Caco-2 (cell line): ENCODE data around the gene RAB22A. TPM values are rescaled to one million over a fixed set of nuclear protein-coding genes. Genes with fewer than 3 reads are reported as not detected.

Source experiments
- BruUV-seq: library from RNA; stranded (reverse); fragments of 400-500 nt; replicated peaks from 2 replicates; lab custom pipeline; 2021; lab: Mats Ljungman, UMichigan
- CTCF ChIA-PET: fragments of 300-600 bp; sonication (Branson Sonifier 250); formaldehyde crosslinking; loops from one replicate; lab custom pipeline; 2022; ENCODE audit warnings: antibody characterized with exemption; lab: Charles Lee
- POLR2A ChIA-PET: fragments of 300-600 bp; sonication (Branson Sonifier 250); formaldehyde crosslinking; loops from one replicate; lab custom pipeline; 2022; ENCODE audit warnings: antibody characterized with exemption; lab: Charles Lee
- DNase-seq, 2 experiments: peaks; one replicate each; pipeline versions ENCODE4 v3.0.0 to v3.0.0-alpha.2; 2020 to 2022
- H3K27me3 ChIP-seq: replicated peaks from 2 replicates; pipeline ENCODE4 v1.6.0; 2011; ENCODE audit warnings: low read length; ENCODE audit not compliant: control insufficient read depth, insufficient read depth
- H3K36me3 ChIP-seq: 2 replicates; pipeline ENCODE4 v1.5.1; 2011; ENCODE audit warnings: low read length; ENCODE audit not compliant: control insufficient read depth, insufficient read depth
- H3K4me1 ChIP-seq: fragments of 250-450 bp; sonication (Bioruptor Pico); 2 replicates; pipeline ENCODE4 v1.5.1; 2020; ENCODE audit warnings: mild to moderate bottlenecking
- H3K4me3 ChIP-seq: 2 replicates; pipeline ENCODE4 v1.5.1; 2011; ENCODE audit warnings: low read depth, mild to moderate bottlenecking, control low read depth, low read length
- H3K9me3 ChIP-seq: fragments of 250-450 bp; sonication (Bioruptor Pico); 2 replicates; pipeline ENCODE4 v1.5.1; 2020; ENCODE audit warnings: mild to moderate bottlenecking, moderate library complexity
- H3K27ac Mint-ChIP-seq: one replicate; pipeline ENCODE4 v1.8.0; 2022; ENCODE audit warnings: mixed read lengths; ENCODE audit not compliant: unreplicated experiment
- H3K27me3 Mint-ChIP-seq: one replicate; pipeline ENCODE4 v1.8.0; 2022; ENCODE audit warnings: mixed read lengths; ENCODE audit not compliant: insufficient read depth, unreplicated experiment
- H3K36me3 Mint-ChIP-seq: one replicate; pipeline ENCODE4 v1.8.0; 2022; ENCODE audit warnings: mild to moderate bottlenecking, mixed read lengths; ENCODE audit not compliant: insufficient read depth, unreplicated experiment
- H3K4me1 Mint-ChIP-seq: one replicate; pipeline ENCODE4 v1.8.0; 2022; ENCODE audit warnings: low read depth, mixed read lengths; ENCODE audit not compliant: unreplicated experiment
- H3K4me3 Mint-ChIP-seq: one replicate; pipeline ENCODE4 v1.8.0; 2022; ENCODE audit warnings: mild to moderate bottlenecking, moderate library complexity, mixed read lengths; ENCODE audit not compliant: unreplicated experiment
- H3K9me3 Mint-ChIP-seq: one replicate; pipeline ENCODE4 v1.8.0; 2022; ENCODE audit warnings: mixed read lengths; ENCODE audit not compliant: unreplicated experiment
- intact Hi-C: fragments of 100-400 bp; cut with micrococcal nuclease; formaldehyde crosslinking; loops from one replicate; pipeline ENCODE4 v1.10.0; 2022; ENCODE audit not compliant: unreplicated experiment
- total RNA-seq: library from RNA; stranded (reverse); gene quantifications from 2 replicates; pipeline ENCODE4 v1.2.3, GENCODE V29; 2022
- TF ChIP-seq, protein P1 (sequence below), 2 experiments: fragments of 200-600 bp in 1 of 2; IDR thresholded peaks; 1 replicate in 1 of 2; 2 replicates in 1 of 2; pipeline versions ENCODE4 v1.5.1 to v1.8.0; 2011 to 2022; ENCODE audit warnings: antibody characterized with exemption in 1 of 2, control low read depth in 1 of 2, inconsistent platforms in 1 of 2, low read depth in 1 of 2, low read length in 1 of 2, mild to moderate bottlenecking in 1 of 2, moderate library complexity in 1 of 2; ENCODE audit not compliant: insufficient read depth in 1 of 2, severe bottlenecking in 1 of 2, unreplicated experiment in 1 of 2

The RAB22A gene
- total RNA-seq, 1 experiment from 2014 or later, result 24.1 TPM

GRCh38 chr20:58393299-58393698 is 83.8 kb downstream of the RAB22A start:
- H3K27me3 Mint-ChIP-seq, result no peaks in the 10 kb centered on the region
- peak overlapping the region; percentile 13 for H3K27ac Mint-ChIP-seq
- Histone ChIP-seq H3K9me3 (peaks cover 3% of the 10 kb centered on the region; the same call in 1 of the 2 replicates), H3K27me3 (no peaks in the 10 kb centered on the region), H3K4me1 (peaks cover 44% of the 10 kb centered on the region), H3K4me3 (no peak overlapping the region), H3K36me3 (peaks cover 5% of the 10 kb centered on the region; the same call in 1 of the 2 replicates)
- H3K36me3 Mint-ChIP-seq, result peaks cover 61% of the 10 kb centered on the region
- H3K9me3 Mint-ChIP-seq, result no peaks in the 10 kb centered on the region
- H3K4me3 Mint-ChIP-seq, result no peak overlapping the region
- ChIA-PET POLR2A (interaction anchor here (0.6 kb wide), 1 partner anchor 601 kb away, joined by 3 read pairs; no protein-coding TSS in a partner anchor), CTCF (no interaction called here)
- H3K4me1 Mint-ChIP-seq, result peaks cover 50% of the 10 kb centered on the region
- intact Hi-C loops, result no loop called here
- no peak for DNase-seq
- TF ChIP-seq, protein P1, sequence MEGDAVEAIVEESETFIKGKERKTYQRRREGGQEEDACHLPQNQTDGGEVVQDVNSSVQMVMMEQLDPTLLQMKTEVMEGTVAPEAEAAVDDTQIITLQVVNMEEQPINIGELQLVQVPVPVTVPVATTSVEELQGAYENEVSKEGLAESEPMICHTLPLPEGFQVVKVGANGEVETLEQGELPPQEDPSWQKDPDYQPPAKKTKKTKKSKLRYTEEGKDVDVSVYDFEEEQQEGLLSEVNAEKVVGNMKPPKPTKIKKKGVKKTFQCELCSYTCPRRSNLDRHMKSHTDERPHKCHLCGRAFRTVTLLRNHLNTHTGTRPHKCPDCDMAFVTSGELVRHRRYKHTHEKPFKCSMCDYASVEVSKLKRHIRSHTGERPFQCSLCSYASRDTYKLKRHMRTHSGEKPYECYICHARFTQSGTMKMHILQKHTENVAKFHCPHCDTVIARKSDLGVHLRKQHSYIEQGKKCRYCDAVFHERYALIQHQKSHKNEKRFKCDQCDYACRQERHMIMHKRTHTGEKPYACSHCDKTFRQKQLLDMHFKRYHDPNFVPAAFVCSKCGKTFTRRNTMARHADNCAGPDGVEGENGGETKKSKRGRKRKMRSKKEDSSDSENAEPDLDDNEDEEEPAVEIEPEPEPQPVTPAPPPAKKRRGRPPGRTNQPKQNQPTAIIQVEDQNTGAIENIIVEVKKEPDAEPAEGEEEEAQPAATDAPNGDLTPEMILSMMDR (IDR thresholded peaks at IDR 0.05; ENCODE audit: insufficient read depth in 1 of 2, low read depth in 1 of 2, low read length in 1 of 2, severe bottlenecking in 1 of 2, unreplicated experiment in 1 of 2), result no peak
- BruUV-seq, result no TSS peak

- peaks cover 50% of the 10 kb centered on the region for H3K4me1 Mint-ChIP-seq
- Histone ChIP-seq H3K36me3 (peaks cover 5% of the 10 kb centered on the region; the same call in 1 of the 2 replicates), H3K27me3 (no peaks in the 10 kb centered on the region), H3K4me3 (no peak overlapping the region), H3K4me1 (peaks cover 41% of the 10 kb centered on the region), H3K9me3 (no peaks in the 10 kb centered on the region)
- no peaks in the 10 kb centered on the region for H3K27me3 Mint-ChIP-seq
- no peak for DNase-seq
- H3K9me3 Mint-ChIP-seq, result no peaks in the 10 kb centered on the region
- intact Hi-C loops, result no loop called here
- H3K4me3 Mint-ChIP-seq, result no peak overlapping the region
- H3K27ac Mint-ChIP-seq, result no peak overlapping the region
- CTCF ChIA-PET, result no interaction called here
- TF ChIP-seq, protein P1 (IDR thresholded peaks at IDR 0.05; ENCODE audit: insufficient read depth in 1 of 2, low read depth in 1 of 2, low read length in 1 of 2, severe bottlenecking in 1 of 2, unreplicated experiment in 1 of 2), result no peak
- BruUV-seq, result no TSS peak
- POLR2A ChIA-PET, result no interaction called here
- peaks cover 51% of the 10 kb centered on the region for H3K36me3 Mint-ChIP-seq
These were observed 85.3 kb downstream of the RAB22A start for GRCh38 chr20:58394801-58395200.

DNA sequence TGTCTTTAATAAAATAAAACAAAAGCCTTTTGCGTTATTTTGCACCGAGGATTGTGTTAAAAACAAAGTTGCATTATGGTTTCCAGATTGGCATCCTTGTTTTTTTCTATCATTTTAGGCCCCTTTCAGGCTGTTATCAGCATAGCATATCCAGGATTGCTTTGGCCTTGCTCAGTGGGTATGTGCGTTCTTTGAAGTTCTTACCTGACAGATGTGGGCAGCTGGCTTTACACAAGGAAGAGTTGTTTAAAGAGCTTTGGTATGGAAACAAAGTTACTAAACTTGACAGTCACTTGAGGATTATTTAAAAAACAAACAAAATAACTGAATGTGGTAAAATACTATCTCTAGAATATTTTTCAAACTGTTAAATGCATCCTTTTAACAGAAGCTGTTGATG is 86.1 kb downstream of the RAB22A start:
- Mint-ChIP-seq H3K9me3 (no peaks in the 10 kb centered on the region), H3K27ac (no peak overlapping the region), H3K36me3 (peaks cover 43% of the 10 kb centered on the region), H3K27me3 (no peaks in the 10 kb centered on the region), H3K4me3 (no peak overlapping the region), H3K4me1 (peaks cover 43% of the 10 kb centered on the region)
- H3K4me3 ChIP-seq, result no peak overlapping the region
- peaks cover 33% of the 10 kb centered on the region for H3K4me1 ChIP-seq
- TF ChIP-seq, protein P1 (IDR thresholded peaks at IDR 0.05; ENCODE audit: insufficient read depth in 1 of 2, low read depth in 1 of 2, low read length in 1 of 2, severe bottlenecking in 1 of 2, unreplicated experiment in 1 of 2), result no peak
- no peaks in the 10 kb centered on the region for H3K9me3 ChIP-seq
- H3K36me3 ChIP-seq, result peaks cover 4% of the 10 kb centered on the region; the same call in 1 of the 2 replicates
- DNase-seq, result no peak
- intact Hi-C loops, result no loop called here
- no peaks in the 10 kb centered on the region for H3K27me3 ChIP-seq
- ChIA-PET CTCF (no interaction called here), POLR2A (no interaction called here)
- no TSS peak for BruUV-seq
